NOMO-1 treated with DMSO at 0.1 percent for 48 hours (cell line): ENCODE measurements around the gene DNAH8.

Experiments used
- DNase-seq: peaks from one replicate; lab custom pipeline; 2025; ENCODE audit not compliant: unreplicated experiment; lab: John Stamatoyannopoulos, UW

Gene DNAH8

DNA sequence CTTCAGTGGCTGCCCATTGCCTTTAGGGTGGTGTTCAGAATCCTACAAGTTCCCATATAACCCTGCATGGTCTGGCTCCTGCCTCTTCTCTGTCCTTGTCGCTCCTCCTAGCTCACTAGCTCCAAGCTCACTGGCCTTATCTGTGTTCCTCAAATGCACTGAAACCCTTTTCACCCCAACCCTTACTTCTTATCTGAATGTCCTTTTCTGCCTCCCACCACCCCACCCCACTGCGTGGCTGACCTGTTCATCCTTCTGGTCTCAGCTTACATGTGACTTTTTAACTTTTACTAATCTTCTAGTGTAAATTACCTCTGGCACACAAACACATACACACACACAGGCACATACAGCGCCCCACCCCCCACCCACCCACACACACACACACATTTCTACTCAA, 292.5 kb downstream of the DNAH8 start:
- DNase-seq, result no peak

DNA sequence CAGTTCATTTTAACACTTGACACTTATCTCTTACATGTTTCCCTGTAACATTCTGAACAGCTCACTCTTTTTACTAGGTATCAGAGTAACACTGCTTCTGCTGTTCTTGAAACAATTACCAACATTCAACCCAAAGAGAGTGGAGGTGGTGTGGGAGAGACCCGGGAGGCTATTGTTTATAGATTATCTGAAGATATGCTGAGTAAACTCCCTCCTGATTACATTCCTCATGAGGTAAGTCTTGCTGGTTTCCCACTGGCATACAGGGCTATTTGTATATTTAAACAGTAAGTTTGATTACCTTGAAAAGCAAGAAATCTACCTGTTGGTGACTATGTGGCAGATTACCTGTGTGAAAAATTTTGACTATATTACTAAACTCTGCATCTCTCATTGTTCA, 293.6 kb downstream of the DNAH8 start:
- no peak for DNase-seq

DNA sequence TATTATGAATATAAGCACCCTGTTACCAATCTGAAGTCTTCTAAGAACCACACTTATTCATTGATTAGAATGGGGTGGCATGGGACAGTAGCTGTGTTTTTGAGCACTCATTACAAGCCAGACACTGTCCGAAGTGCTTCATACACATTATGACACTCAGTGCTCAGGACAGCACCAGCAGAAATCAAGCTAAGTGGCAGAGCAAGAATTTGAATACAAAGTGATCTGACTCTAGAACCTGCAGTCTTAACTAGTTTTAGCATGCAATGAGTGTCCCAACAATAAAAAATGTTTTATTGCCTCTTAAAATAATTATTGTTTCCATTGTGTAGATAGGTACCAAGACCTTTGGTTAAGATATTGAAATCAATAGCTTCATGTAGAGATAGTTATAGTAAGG, 294.4 kb downstream of the DNAH8 start:
- no peak for DNase-seq

DNA sequence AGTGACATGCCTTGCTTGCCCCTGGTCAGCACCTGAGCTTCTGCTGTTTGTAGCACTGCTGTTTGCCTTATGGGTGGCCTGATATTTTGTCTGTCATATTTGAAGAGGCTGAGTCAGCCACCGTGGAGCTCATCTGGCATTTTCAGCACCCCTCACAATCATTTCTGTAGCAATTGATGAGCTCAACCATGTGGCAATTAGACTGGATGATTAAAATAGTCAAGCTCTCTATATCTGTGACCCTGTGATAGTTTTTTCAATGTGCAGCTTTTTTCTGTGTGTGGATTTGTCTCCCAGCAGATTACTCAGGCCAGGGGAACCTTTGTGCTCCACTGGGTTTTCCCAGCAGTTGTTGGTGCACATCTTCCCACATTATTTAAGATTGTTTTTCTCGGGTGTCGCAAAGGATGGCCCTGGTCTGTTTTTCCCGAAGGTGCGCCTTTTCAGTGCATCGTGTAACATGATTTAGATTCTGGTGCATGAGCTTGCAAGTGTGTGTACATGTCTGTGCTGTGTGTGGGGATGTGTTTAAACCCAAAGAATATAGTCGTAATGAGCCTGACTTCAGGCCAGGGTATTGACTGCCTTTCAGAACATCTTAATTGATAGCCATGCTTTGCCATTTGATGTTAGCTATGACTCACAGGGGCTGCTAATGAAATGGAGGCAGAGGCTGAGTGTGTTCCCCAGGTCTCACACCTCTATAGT, 301.9 kb downstream of the DNAH8 start:
- DNase-seq, result no peak

DNA sequence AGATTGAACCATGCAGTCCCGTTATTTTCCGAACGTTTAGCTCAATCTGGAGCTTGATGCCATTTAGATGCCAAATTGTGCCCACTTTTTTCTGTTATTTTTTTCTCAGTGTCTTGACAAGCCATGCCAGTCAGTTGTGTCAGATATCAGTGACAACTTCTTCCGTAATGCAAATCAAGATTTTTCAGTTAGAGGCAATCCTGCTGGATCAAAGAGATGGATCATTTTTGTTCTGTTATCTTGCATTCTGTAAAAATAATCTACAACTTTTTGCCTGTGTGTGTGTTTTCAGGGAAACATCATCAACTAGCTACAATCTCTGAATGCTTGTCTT, 302.4 kb downstream of the DNAH8 start:
- DNase-seq, result no peak

DNA sequence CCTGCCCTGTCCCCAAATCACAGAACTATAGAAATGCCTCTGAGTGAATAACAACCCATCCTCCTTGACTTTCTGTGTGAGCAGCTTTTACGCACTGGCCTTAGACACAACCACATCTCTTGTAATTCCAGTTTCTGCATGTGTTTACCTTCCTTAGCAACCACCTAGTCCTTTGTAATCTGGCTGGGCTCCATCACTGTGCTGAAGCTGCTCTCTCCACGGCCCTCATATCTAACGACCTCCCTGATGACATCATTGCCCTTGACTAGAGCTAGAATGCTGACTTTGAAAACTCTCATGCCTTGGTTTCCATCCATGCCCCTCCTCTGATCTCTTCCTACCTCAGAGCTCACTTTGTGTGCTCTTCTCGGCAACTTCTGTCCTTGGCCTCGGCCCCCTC, 303.0 kb downstream of the DNAH8 start:
- no peak for DNase-seq

DNA sequence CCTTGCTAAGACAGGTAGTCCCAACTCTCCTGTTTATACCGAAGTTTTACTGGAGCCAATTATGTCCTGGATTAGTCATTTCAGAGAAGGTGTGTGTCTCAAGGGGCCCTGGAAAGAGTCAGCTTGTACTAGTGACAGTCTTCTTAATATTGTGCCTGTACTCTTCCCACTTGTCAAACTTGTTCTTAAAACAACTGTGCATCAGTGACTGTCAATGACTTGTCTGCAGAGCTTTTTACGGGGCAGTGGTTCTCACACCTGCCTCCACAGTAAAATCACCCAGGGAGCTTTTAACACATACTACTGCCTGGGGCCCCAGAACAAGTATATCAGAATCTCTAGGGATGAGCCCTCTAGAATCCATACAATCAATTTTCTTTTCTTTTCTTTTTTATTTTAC, 305.0 kb downstream of the DNAH8 start:
- no peak for DNase-seq

DNA sequence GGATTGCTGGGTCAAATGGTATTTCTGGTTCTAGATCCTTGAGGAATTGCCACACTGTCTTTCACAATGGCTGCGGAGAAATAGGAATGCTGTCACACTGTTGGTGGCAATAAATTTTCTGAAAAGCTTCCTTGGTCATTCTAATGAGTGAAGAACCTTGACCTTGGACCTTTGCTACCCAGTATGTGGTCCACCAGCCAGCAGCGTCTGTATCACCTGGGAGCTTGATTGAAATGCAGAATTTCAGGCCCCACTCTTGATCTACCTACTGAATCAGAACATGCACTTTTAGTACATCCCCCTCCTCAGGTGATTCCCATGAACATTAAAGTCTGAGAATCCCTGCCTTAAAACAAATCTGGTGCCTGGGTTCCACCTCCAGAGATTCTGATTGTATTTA, 305.9 kb downstream of the DNAH8 start:
- DNase-seq, result no peak

DNA sequence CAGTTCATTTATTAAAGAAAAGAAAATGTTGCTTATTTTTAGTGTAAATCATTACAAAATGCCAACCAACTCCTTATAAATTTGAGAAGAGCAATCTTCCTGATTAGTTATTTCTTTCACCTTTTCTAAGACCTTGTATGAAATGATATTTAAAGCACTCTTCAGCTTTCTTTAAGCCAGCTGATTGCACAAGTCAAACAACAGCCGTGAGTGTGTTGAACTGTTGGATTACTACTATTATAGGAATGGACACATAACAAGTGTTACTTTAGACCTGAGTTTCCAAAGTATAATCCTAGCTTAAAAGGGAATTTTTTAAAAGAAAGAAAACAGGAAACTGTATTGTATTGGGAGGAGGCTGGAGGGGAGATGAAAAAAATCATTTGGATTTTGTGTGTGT, 306.7 kb downstream of the DNAH8 start:
- DNase-seq, result no peak

DNA sequence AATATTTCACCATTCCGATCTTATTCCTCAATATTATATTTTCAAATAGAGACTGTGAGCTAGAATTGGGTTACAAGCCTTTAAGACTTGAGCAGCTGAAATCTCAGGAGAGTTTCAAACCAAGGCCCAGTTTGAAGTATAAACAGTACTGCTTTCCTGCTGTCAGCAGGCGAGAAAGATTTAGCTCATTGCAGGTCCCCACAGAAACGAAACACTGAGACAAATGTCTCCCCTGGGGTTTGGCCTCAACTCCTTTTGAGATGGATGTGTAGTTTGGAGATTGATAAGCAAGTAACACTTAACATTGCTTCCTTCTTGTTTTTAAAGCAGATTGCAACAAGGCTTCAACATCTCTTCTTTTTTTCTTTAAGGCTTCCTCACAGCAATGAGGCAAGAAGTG, 311.1 kb downstream of the DNAH8 start:
- DNase-seq, result no peak

DNA sequence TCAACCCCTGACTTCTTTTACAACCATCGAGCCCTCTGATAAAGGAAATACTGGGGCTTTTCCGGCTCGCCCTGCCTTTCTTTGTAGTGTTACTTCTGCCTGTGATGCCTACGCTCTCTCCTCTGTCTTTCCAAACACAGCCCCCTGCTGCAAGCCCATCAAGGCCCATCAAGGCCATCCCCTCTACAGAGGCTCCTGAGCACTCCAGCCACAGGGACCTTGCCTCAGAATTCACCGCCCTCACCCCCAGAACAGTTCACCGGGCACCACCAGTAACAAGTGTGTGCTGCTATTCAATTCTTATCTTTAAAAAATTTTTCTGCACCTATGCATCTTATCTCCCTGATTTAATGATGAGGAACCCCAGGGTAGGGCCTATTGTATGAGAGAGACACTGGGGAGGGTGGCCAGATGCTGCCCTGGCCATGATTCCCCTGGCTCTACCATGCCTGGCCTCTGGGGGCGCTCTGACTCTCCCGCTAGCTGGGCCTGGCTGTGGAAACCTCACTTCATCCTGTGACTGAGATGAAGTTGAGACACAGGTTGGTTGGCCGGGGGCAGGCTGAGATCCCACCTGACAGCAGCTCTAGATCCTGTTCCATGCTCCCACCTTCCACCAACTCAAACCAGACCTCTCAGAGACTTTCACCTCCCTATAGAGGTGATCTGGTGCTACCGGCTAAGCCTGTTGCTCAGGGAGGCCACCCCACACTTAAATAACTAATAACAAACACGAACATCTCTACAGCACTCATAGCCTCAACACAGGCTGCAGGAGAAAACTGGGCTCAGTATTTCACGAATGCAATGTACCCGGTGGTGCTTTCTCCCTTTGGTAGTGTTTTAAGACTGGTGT, 314.3 kb downstream of the DNAH8 start:
- DNase-seq, result peak; percentile 7

DNA sequence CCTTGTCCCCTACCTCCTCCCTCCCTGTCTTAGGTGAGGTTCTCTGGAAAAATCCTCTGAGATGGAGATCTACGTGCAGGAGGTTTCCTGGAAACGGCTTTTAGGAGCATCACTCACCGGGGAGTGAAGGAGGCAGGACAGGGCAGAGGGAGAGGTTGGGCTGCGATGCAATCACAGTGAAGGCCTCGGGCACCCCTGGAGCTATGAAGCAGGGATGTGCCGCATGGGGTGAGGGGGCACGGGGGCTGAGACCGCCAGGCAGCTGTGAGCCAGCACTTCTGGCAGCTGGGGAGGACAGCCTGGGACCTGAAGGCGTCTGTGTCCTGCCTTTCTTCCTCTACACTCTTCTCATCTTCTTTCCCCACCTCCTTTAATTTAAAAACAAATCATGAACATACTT, 320.6 kb downstream of the DNAH8 start:
- no peak for DNase-seq

DNA sequence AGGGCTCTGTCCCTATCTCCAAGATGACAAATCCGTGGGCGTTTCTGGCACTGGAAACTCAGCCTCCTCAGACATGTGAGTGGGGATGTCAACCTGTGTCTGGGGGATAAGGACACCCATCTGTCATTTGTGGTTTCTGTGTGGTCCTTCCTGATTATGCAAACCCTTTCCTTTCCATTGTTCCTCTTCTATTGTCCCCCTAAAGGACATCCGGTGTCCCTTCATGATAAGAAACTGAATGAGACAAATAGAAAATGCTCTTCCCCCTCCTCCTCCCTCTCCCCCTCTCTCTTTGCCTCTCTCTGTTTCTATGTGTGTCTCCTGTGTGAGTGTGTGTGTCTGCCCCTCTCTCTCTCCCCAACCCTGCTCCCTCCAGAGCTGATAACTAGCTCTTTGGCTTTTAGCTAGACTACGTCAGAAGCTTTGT, 322.0 kb downstream of the DNAH8 start:
- no peak for DNase-seq

DNA sequence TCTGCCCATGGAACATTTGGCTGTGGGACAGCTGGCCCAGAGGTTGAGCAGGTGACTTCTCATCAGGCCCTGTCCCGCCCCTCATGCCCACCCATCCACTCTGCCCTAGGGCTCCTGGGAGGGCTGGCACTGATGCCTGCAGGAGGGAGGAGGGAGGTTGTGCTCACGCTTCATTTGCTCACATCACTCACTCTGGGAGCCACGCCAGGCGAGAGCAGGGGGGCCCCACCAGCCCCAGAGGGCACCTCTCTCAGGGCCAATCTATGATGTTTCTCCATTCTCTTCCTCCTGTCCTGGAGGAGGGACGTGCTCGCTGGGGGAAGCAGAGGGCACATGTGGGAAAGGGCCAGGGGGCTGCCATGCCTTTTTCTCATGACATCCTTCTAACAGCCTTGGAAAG, 322.6 kb downstream of the DNAH8 start:
- no peak for DNase-seq

DNA sequence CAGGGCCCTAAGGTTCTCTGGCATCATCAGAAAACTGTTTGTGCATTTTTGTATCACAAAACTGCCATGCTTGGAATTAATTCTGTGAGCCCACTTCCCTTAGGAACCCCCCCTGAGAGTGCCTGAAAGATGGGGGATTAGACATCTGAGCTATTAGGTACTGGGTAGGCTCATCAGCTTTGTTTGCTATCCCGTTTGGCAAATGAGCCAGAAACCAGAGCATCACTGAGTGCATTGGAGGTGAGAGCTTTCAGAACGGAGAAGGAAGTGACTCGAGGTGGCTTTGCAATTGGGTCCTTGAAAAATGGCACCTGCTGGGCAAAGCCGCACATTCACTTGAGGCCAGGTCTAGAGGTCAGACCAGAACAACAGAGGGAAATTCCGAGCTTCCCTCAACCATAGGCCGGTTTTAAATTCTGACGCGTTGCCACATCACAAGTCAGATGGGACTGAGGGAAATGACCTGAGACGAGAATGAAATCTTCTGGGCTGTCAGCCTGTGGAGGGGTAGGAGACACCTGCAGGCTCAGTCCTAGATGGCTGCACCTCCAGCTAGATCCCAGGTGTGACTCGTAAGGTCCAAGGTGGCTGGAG, 325.1 kb downstream of the DNAH8 start:
- no peak for DNase-seq

DNA sequence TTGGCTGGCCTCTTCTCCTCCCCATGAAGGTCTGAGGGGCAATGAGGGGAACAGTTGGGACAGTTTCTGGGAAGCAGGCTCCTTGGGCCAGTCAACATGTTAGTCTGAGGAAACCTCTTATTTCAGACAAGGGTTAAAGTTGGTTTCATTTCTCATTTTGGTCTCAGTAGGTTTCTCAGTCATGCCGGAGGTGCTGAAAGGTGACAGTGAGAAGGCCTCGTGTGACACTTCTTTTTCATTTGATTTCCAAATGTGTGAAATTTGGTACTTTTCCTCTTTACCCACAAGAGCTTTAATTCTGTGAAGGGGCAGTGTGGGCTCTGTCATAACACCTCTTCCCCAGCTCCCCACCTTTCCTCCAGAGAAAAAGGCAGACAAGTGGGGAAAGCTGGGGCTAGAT, 326.0 kb downstream of the DNAH8 start:
- no peak for DNase-seq

DNA sequence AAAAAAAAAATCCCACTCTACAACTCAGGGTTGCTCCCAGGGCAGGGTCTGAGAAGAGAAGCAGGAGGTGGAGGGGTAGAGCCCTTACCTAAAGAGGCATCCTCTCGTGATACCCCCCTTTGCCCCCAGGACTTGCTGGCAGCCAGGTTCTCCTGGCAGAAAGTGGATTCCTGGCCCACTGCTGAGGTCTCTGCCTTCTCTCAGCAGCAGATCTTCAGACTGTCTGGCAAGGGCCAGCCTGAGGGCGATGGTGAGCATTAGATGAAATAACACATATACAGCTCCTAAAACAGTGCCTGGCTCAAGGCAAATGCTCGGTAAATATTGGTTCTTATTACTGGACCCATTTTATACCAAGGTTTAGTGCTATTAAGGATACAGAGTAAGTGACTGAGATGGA, 328.7 kb downstream of the DNAH8 start:
- no peak for DNase-seq

DNA sequence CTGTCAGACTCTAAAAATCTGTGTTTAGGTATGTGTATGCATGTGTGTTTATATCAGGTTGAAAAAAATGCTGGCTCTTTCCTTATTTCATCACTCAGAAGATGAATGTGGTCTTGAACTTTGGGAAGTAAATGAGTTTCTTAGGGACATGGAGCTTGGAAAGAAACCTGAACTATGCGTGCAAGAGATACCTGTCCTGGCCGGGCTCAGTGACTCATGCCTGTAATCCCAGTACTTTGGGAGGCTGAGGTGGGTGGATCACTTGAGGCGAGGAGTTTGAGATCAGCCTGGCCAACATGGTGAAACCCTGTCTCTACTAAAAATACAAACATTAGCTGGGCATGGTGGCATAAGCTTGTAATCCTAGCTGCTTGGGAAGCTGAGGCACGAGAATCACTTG, 329.1 kb downstream of the DNAH8 start:
- DNase-seq, result no peak

DNA sequence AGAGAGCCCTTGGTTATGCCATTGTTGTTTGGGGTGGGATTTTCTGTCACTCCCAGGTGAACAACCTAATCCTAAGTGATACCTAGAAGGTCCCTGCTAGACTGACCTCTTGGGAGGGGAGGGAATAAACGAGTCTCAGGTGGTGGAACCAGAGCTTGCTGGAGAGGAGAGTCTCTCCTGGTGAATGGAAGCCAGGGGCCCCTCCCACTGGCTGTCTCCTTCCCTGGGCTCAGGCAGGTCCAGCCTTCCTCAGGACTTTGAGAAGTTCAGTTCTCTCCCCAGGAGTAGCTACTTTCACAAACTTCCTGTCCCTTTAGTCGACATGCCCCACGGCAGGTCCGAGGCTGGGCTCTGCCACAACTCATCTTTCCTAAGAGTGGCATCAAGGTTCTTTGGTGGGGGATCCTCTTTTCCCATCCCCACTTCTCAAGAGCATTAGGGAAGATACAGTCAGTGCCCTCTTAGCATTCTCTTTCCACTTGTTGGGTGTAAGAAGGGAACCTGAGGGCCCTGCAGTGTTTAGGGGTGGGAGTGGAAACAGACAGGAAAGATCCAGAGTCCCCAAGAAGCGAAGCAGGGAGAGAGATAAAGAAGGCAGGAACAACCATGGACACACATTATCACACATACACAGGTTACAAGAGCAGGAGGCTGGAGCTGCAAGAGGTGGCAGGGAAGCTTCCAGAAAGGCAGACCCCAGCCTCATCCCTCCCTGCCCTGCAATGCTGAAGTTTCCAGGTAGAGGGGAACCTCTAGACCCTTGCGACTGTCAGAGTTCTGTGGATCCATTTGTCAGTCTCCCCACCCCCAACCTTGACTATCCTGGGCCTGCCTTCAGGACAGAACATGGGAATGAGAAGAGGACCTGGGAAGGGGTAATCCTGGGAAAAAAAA, 332.6 kb downstream of the DNAH8 start:
- no peak for DNase-seq

DNA sequence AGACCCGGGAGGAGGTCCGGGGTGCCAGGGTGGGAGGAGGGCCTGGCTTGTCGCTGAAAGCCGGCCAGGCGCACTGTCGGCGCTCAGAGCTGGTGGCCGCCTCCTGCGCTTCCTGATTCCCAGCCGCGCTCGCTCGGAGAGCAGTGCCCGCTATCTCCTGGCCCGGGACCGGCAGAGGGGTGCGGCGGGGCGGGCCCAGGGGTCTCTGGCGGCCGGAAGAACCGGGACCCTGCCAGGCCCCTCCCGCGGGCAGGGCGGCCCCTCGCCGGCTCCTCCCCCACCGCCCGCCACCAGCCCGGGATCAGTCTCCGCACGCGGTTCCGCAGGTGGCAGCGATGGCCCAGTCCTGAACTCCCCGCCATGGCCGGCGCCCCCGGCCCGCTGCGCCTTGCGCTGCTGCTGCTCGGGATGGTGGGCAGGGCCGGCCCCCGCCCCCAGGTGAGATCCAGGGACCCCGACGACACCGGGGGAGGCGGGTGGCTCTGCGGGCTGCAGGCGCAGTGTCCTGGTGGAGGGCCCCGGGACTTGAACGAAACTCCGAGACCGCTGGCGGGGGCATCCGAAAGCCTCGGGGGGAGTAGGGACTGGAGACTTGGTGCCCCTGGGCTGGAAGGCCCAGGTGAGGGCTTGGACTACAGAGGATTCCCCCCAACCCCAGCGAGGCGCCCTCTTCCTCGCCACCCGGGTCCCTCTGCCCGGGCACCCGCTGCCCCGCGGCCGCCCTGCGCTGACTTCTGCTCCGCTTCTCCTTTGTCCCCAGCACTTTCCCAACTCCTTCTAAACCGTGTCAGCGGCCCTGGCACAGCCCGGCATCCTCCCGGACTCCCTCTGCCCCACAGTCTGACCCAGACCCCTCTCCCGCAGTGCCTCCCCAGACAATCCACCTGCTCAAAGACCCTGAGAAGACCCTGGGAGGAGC, 333.6 kb downstream of the DNAH8 start, which contains the start of gene GLP1R:
TSS of gene GLP1R (plus strand) at position 301 of the 919 bp plus-strand sequence. CDS start at position 361, 60 bp downstream.
- DNase-seq, result no peak
